ENCODE results near the gene ENTREP3.
A peak's percentile ranks its signal among the peaks of the same experiment; 100 is the strongest.

Gene ENTREP3

DNA sequence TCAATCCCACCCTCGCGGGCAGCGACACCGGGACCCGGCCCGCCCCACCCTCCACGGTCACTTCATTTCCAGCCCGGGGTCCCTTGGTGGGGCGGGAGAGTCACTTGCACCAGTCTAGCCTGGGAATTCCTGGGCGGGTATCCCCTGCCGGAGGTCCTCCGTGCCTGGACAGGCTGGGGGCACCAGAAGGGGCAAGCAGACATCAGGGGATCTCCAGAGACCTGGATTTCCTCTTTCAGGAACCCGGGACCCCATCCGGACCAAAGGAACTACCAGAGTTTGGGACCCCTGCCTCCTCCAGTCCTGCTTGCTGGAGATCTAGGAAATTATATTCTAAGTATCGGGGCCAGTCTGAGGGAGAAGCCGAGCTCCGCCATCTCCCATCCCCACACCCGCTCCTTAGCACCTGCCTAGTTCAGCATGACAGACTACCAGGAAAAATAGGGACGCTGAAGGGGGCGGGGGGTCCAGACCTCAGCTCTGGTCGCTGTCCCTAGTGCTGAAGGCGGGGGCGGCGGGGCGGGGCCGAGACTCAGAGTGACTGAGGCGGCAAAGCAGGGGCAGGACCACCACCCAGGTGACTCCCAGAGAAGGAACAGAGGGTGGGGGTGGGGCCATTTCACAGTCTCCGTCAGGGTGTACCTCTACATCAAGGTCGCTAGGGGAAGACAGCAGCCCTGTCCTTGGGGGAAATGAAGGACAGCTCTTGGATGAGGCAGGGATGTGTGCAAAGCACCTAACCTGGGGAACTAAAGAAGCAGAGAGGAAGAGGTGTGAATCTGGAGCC, 22.8 kb upstream of the ENTREP3 start:
- DNase-seq = peak; percentile 13

DNA sequence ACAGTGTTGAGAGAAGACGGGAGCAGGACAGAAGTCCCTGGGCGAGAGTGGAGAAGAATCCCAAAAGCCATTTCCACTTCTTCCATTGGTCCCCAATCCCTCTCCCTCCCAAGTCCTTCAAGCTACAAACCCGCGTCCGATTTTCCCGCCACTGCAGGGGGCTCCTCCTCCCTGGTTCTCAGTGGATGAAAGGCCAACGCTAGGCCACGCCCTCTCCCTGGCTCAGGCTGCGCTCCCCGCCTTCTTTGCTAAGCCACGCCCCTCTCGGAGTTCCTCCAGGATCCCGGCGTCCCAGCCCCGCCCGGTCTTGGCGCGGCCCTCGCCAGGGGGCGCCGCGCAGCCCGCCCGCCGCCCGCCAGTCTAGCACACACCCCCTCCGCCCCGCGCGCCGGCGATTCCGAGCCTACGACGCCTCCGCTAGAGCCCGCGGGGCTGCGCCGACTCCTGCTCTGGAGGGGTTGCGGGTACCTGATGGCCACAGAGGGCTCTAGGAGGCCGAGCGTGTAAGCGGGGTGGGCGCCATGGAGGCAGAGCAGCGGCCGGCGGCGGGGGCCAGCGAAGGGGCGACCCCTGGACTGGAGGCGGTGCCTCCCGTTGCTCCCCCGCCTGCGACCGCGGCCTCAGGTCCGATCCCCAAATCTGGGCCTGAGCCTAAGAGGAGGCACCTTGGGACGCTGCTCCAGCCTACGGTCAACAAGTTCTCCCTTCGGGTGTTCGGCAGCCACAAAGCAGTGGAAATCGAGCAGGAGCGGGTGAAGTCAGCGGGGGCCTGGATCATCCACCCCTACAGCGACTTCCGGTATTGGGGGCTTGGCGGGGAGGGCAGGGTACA, 22.0 kb upstream of the ENTREP3 start, which contains the start of gene HCN3:
HCN3 (plus strand) TSS at position 394 of the 832 bp plus-strand sequence; CDS start at position 522, 128 bp downstream.
- DNase-seq = peak; percentile 99

DNA sequence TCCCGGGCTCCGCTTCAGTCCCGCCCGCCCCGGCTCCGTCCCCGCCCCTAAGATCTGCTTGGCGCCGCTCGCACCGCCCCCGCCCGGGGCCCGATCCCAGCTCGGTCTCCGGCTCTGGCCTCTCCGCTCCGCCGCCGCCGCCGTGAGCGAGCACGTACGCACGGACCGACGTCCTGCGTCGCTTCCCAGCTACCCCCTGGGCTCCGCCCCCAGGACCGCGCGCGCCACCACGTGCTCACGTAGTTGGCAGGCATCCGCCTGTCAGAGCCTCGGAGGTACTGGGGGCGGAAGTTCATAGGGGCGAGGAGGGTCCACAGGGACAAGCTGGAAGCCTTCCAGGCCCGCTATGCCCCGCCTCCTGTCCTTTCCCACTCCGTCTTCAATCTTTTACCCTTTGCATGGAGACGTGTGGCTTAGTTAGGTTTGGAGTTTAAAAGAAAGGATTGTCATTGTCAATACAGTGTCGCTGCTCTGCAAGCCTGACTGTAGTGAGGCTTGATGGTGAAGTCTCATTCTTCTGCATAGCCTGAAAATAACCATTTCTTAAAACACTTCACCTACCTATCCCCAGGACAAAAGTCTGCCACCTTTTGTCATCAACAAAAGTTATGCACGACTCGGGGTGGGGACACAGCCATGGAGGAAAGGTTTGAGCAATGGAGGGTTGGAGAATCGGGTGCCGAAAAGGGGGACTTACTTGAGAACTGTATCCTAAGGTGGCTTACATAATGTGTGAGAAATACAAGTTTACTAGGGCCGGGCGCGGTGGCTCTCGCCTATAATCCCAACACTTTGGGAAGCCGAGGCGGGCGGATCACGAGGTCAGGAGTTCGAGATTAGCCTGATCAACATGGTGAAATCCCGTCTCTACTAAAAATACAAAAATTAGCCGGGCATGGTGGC, 18.3 kb upstream of the ENTREP3 start, which contains the start of gene CLK2:
CLK2 (minus strand) TSS at position 162 of the 903 bp plus-strand sequence. CDS start 2,527 bp downstream, outside the sequence.
- peak; percentile 98 for DNase-seq

DNA sequence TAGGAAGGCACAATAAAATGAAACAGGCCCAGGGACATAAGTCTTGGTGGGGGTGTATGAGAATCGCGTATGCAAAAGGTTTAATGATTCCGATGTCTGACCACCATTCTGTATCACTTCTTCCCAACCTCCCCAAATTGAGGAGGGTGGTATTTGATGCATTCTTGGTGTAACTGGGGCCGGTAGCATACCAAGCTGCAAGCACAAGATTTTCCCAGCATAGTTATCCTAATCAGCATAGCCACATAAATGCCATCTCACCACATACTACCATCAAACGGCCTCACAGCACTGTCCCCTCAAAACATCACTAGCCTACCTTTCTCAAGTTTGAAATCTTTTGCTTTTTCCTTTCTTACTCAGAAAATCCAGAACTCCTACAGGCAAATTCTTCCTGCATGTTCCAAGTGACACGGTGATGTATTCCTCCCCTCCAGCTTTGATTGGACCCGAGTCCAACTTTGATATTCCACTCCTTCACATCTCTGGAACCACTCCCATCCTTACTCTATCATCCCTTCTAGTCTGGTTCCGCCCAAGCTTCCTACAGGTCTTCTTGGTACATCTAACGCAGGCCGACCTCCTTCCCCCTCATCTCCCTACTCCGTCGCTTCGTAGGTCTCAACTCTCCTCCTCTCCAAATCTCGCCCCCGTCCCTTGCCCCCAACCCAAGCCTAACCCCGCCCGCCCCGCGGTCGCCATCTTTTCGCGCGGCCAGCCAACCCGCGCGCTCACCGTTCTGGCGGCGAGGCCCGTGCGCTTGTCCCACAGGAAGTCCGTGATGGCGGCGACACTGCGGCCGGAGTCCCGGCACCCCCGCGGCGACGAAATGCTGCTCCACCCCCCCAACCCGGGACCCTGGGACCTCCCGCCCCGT, 17.4 kb upstream of the ENTREP3 start:
- DNase-seq = no peak

DNA sequence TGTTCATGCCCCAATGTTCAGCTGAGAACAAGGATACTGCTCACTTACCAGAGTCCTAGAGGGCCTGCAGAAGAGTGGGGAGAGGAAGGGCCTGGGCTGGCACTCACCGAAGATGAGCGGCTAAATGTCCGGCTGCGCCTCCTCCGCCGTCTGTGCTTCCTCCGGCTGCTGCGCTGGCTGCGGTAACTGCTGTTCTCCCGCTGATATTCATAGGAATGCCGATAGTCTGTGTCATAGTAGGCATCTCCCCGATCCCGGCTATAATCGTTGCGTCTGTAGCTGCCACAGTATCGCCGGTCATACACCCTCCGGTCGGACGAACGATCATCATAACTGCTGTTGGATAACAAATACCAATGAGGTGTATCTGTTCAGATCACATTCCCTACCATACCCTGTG, 14.1 kb upstream of the ENTREP3 start:
- DNase-seq = no peak

DNA sequence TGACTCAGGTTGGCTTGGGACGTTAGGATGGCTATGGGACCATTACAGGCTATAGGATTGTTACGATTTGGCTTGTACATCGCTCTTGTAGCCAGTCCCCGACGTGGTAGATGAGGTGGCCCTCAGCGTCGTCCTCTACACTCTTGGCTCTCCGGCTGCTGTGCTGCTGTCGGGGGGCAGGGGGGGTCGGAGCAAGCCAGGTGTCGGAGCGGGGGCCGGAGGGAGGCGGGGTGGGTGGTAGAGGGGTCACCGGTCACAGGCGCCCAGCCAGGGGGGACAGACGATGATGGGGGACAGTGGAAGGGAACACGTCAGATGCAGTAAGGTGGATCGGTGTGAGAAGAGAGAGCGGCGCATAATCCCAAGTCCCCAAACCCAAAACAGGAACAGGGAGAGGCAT, 13.3 kb upstream of the ENTREP3 start:
- no peak for DNase-seq

DNA sequence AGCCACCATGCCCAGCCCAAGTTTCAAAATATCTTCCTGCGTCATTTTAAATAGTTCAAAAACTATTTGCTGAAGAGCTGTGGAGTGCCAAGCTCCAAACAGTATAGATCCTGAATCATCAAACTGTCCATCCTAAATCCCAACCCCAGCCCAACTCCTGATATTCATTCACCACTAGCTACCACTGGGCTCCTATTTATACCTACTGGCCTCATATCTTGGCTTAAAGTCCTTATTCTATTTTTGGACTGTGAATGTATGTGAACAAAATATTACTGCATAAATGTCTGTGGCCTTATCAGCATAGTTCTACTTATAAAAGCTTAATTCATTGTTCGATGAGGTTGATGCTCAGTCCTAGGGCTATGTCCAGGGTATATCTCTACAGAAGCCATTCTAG, 12.1 kb upstream of the ENTREP3 start:
- DNase-seq = no peak

DNA sequence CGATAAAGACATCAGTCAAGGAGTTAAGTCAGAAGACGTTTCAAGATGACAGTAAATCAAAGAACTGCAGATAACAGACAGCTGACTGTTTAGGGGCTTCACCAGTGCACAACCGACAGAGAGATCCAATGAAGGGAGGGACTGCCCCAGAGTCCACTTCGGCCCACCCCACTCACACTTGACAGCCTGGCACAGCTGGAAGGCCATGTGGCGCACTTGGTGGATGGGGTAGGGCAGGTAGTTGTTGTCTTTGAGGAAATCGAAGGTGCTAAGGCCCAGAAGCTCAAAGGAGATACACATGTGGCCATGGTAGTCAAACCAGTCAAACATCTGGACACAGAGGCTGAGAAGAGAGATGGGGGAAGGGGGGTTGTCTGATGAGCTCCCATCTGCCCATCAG, 11.3 kb upstream of the ENTREP3 start:
- DNase-seq = no peak

DNA sequence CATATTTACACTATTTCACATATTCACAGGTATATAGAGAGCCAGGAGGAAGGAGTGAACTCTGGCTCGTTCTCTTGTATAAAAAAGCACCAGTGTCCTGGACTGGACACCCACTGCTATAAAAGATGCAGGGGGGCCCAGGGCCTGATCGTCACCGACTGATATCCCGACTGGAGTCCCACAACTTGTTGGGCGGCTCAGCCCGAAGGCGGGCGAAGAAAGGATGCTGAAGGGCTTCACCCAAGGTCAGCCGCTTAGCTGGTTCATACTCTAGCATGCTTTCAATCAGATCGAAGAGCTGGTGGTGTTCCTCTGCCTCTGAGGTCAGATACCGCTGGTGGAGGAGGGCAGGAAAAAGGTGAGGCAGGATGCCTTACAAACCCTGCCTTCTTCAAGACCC, 7.8 kb upstream of the ENTREP3 start:
- DNase-seq = no peak

DNA sequence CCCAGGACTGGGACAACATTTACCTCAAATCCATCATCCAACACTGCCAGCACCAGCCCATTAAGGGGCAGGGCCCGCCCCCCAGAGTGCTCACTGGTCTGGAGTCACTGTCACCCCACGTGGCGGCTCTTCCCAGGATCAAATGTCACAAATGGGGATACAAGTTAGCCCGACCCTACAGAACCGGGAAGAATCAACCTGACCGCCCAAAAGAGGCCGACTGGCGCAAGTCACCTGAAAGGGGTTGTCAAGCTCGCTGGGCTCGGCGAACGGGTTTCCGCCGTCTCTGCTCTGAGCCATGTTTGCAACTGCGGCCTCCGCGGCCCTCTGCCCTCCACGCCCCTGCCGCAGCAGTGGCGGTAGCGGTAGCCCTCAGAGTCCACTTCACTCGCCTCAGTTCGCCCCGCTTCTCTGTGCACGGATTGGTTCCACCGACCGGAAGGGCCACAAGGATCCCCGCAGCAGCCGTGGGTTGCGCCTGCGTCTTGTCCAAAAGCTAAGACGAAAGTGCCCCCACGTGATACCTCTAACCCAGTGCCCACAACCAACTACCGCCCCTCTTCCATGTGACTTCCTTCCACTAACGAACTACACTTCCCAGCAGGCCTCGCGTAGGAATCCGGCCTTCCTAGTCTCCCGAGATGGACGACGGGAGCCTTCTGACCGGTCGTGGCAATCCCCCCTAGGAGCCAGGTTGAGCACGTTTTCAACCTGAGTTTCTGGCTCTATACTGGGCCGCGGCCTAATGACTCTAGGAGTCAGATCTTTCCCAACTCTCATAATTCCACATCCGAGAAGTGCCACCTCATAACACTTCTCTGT, 6.8 kb upstream of the ENTREP3 start, which contains the start of gene SCAMP3:
SCAMP3 (minus strand) TSS at position 509 of the 822 bp plus-strand sequence; CDS start at position 300, 209 bp downstream.
- peak; percentile 99 for DNase-seq

DNA sequence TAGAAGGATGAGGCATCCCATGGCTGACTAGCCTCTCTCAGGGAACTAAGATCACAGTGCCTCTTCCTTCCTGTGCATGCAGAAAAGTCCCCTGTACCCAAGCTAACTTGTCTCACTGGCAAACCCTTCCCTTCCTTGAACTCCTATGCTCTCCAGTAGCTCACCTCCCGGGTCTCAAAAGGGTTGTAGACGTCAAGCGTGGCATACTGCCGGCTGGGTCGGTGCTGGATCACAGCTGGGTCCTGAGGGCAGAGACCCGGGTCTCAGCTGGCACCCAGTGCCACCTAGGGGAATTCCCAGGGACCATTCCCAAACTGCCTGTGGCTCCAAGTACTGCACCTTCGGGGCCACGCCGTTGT, 6.2 kb upstream of the ENTREP3 start:
- no peak for DNase-seq

DNA sequence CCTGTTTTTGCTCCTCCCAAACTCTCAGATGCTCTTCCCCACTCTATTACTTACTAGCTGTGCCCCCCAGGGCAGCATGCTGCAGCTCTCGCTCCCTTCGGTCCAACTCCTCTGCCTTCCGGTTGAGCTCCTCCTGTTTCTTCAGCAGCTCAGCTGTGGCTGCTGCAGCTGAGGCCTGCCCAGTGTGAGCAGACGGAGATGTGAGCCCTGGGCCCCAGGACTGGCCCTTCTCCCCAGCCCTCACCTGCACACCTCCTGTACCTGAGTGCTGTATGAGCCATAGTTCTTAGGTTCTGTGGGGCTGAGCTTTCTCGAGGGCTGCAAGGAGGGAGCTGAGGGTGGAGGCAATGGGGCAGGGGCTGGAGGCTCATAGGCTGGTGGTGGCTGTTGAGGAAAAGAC, 5.0 kb upstream of the ENTREP3 start:
- no peak for DNase-seq

DNA sequence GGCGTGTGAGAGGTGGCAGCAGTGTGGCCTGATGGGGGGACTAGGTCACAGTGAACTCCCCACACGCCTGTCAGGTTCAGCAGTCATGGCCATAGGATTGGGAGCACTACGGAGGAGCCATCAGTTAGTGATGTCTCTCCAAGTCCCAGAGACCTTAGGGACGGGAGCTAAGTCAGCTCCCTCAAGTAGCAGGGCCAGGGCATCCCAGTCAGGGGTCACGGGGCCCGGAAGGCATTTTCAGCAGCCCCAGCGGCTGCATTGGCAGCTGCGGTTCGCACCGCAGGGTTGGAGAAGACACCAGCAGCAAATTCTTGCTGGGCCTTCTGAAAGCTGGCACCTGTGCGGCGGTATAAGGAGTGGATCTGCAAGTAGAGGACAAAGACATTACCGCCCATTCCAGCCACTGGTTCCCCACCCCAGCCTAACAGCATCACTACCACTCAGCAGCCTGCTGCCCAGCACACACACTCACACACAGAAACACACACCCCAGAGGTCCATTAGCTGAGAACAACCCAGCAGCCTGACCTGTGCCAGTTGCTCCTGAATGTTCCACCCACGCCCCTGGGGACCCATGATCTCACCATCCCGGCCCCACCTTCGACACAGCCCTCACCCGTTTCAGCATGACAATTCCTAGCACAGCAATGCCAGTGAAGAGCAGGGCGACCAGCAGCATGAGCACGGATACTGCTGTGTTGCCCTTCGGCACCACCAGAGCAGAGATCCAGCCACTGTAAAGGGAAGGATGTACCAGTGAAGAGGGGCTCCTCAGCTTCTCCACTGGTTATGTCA, 972 bp upstream of the ENTREP3 start:
- no peak for DNase-seq

DNA sequence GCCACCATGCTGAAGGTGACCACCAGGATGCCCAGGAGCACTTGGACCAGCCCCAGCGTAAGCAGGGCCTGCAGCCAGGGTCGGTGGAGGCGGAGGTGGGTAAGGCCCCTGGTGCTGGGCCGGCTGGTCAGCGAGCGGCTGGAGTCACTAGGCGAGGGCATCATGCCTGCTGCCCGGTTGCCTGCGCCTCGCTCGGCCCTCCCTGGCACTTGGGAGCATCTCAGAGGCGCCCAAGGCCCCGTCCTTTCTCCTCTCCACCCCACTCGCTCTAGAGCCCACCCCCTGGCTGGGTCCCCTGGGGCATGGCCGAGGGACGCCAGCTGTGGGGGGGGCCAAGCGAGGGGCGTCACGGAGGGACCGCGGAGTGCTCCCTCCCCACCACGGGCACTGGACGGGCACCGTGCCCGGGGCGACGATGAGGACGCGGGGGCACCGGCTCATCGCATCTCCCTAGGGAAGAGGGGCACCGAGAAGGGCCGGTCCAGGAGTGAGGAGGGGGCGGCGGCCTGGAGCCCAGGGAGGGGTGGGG, 505 bp downstream of the ENTREP3 start:
- DNase-seq = no peak

DNA sequence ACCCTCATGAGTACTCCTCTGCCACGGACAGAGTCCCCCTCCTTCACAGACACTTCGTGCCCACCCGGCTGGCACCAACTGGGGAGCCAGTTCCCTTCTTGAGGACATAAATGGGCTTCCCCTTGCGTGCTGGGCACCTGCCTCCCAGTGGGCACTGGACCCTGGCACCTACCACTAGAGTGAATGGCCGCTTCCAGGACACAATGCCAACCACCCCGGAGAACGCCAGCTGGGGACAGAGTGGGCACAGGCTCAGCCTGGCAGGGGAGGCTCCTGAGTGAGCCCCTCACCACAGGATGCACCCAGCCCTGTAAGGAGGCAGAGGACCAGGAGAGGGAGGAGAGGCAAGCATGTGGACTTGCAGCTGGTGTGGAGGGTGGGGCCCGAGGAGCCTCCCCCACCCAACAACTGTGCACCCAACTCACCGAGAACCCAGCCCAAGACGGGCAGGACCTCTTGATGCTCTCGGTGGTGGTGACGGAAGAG, 1.0 kb downstream of the ENTREP3 start:
- no peak for DNase-seq

DNA sequence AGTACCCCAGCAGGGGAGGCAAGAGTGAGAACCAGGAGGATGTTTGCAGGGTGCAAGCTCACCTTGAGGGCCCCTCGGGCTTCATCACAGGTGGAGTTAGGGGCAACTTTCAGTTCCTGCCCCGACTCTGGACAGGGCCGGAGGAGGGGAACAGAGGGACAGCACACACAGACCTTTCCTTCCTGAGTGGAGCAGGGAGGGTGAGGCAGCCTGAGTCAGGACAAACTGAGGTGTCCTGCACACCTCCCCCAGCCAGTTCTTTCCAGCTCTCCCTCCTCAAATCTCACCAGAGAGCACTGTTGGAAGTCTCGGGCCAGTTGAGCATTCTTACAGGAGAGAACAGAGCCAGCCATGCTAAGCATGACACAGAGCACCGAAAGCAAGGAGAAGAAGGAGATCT, 1.5 kb downstream of the ENTREP3 start:
- DNase-seq = no peak

DNA sequence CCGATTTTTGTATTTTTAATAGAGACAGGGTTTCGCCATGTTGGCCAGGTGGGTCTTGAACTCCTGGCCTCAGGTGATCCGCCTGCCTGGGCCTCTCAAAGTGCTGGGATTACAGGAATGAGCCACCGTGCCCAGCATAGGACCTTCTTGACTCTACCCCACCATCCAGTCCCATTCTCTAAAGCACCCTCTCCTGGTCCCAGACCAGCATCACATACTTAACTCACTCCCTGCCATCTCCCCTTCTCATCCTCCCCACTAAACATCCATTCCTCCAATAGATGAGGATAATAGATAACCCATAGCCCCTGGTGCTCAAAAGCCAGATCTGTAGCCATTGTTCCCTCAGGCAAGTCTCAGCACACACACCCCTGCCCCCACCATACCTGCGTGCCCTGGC, 2.1 kb downstream of the ENTREP3 start:
- DNase-seq = no peak

DNA sequence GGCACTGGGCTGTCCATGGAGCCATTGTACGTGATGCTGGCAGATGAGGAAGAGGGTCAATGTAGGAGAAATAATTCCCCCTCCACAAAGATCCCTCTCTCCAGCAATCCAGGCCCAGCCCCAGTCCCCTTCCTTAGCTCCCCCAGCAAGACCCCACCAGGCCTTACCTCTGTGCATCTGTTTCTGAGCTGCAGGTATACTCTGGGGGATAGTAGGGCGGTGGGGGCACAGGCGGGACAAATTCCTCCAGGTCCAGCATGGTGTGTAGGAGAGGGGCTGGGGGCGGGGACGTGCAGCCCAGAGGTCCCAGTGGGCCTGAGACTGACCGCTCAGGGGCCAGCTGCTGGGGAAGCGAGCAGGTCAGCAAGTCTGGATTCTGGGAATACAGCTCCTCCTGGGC, 3.7 kb downstream of the ENTREP3 start:
- no peak for DNase-seq

DNA sequence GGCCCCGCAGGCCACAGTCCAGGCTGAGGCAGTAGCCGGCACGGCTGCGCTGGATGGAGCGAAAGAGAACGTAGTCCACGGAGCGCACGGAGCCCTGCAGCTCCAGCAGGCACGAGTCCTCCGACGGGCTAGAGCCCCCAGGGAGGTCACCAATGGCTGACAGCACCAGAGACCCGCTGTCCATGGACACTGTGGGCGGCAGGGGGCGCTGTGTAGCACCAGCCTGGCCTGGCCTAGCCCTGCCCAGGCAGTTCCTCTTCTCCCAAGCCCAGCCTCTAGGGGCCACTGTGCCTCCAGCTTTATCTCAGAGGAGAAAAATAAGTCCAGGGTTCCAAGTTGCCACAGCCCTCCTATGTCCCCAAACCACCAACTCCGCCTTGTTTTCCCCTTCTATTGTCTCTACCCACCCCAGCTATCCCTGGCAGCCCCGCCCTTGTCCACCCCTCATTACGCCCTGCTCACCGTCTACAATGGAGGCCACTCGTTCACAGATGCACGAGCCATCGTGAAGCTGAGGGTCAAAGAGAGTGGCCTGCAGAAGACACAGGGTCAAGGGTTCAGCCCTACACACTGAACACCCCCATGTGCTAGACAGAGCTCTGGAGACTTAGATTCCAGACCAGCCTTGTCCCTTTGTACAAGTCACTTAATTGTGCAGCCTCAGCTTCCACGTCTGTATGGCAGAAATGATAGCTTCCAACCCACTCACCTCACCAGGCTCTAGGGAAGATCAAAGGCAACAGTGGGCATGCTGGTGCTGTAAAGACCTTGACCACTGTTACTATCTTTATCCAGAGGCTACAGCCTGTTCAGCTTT, 4.4 kb downstream of the ENTREP3 start:
- DNase-seq = peak; percentile 96
